ENCODE data around the gene ST8SIA1. TPM values are rescaled to one million over a fixed set of nuclear protein-coding genes. Genes with fewer than 3 reads are reported as not detected.
A peak's percentile ranks its signal among the peaks of the same experiment; 100 is the strongest.

ST8SIA1 gene
- total RNA-seq, 1 donor from 2014 or later = 1.3 TPM

DNA sequence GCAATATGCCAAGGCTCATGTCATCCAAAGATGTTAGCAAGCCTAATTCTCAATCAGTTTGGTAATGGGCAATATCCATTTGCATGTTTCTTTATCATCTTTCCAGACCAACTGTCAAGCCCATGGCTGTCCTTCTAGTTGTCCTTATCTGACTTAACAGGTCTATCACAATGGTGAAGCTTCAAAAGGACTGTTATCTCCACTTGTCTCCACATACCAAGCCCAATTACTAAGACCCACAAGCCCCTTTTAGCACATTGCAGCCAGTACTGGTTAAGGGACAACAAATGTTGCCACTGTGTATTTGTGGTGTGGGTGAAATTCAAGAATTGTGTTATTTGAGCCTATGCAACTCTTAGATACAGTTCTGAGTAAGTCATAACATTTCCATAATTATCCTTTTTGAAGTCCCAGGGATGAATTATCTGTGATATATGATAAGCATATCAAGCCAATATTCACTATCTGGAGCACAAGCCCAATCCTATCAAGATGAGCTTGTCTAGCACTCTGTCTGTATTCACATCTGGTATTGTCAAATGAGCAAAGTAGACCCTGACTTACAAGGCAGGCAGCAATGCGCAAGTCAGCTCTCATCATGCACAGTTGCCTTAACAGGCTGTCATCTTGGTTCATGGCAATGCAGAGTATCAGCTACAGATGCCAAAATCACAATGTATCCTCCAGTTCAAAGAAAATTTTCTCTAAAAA is 19.3 kb upstream of the ST8SIA1 start:
- no peaks in the 10 kb centered on the region for H3K4me1 Mint-ChIP-seq (ENCODE audit: low read depth)
- H3K9me3 Mint-ChIP-seq = no peaks in the 10 kb centered on the region
- no peak for DNase-seq (ENCODE audit: low spot score)
- H3K36me3 Mint-ChIP-seq (ENCODE audit: low read depth) = no peaks in the 10 kb centered on the region
- intact Hi-C loops (cut with micrococcal nuclease) = no loop called here
- H3K4me3 Mint-ChIP-seq (ENCODE audit: low read depth) = no peak overlapping the region
- no peak overlapping the region for H3K27ac Mint-ChIP-seq
- H3K27me3 Mint-ChIP-seq (ENCODE audit: low read depth) = peaks cover 6% of the 10 kb centered on the region

DNA sequence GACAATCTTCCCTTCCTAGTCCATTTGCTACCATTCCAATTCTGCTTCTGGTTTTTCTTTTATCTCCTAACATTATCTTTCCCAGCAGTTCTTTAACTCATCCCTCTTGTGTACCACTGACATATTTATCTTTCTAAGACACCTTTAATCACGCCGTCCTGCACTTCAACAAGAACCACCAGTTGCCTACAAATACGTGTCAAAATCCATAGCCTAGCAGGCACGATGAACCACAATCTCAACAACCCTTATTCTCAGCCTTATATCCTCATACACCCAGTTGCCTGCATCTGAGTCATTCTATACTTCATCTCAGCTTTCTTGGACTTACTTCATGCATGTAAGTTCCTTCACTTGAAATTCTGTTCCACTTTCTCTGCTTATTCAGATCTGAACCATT is 16.4 kb upstream of the ST8SIA1 start:
- DNase-seq (ENCODE audit: low spot score) = no peak
- no peak overlapping the region for H3K27ac Mint-ChIP-seq
- no peaks in the 10 kb centered on the region for H3K36me3 Mint-ChIP-seq (ENCODE audit: low read depth)
- H3K27me3 Mint-ChIP-seq (ENCODE audit: low read depth) = peaks cover 6% of the 10 kb centered on the region
- intact Hi-C loops (cut with micrococcal nuclease) = no loop called here
- no peak overlapping the region for H3K4me3 Mint-ChIP-seq (ENCODE audit: low read depth)
- no peaks in the 10 kb centered on the region for H3K9me3 Mint-ChIP-seq
- H3K4me1 Mint-ChIP-seq (ENCODE audit: low read depth) = no peaks in the 10 kb centered on the region

GRCh38 chr12:22348208-22348607 is 13.7 kb upstream of the ST8SIA1 start:
- intact Hi-C loops (cut with micrococcal nuclease) = no loop called here
- Mint-ChIP-seq H3K27ac (no peak overlapping the region), H3K36me3 (ENCODE audit: low read depth) (no peaks in the 10 kb centered on the region), H3K4me1 (ENCODE audit: low read depth) (no peaks in the 10 kb centered on the region), H3K4me3 (ENCODE audit: low read depth) (no peak overlapping the region), H3K9me3 (no peaks in the 10 kb centered on the region), H3K27me3 (ENCODE audit: low read depth) (peaks cover 6% of the 10 kb centered on the region)
- no peak for DNase-seq (ENCODE audit: low spot score)

GRCh38 chr12:22340143-22340542 is 5.6 kb upstream of the ST8SIA1 start:
- no peak for DNase-seq (ENCODE audit: low spot score)
- Mint-ChIP-seq H3K9me3 (peaks cover 3% of the 10 kb centered on the region), H3K36me3 (ENCODE audit: low read depth) (no peaks in the 10 kb centered on the region), H3K4me1 (ENCODE audit: low read depth) (peaks cover 3% of the 10 kb centered on the region), H3K27ac (no peak overlapping the region), H3K4me3 (ENCODE audit: low read depth) (no peak overlapping the region), H3K27me3 (ENCODE audit: low read depth) (peaks cover 26% of the 10 kb centered on the region)
- intact Hi-C loops (cut with micrococcal nuclease) = no loop called here

- Mint-ChIP-seq H3K27me3 (ENCODE audit: low read depth) (peaks cover 30% of the 10 kb centered on the region), H3K9me3 (peaks cover 3% of the 10 kb centered on the region), H3K4me3 (ENCODE audit: low read depth) (no peak overlapping the region), H3K36me3 (ENCODE audit: low read depth) (no peaks in the 10 kb centered on the region), H3K4me1 (ENCODE audit: low read depth) (peaks cover 3% of the 10 kb centered on the region), H3K27ac (no peak overlapping the region)
- intact Hi-C loops (cut with micrococcal nuclease) = loop anchor here (5.0 kb wide), 3 partner anchors 58 to 642 kb away; no protein-coding TSS in a partner anchor
- no peak for DNase-seq (ENCODE audit: low spot score)
These were observed 5.2 kb upstream of the ST8SIA1 start for GRCh38 chr12:22339691-22340090.

DNA sequence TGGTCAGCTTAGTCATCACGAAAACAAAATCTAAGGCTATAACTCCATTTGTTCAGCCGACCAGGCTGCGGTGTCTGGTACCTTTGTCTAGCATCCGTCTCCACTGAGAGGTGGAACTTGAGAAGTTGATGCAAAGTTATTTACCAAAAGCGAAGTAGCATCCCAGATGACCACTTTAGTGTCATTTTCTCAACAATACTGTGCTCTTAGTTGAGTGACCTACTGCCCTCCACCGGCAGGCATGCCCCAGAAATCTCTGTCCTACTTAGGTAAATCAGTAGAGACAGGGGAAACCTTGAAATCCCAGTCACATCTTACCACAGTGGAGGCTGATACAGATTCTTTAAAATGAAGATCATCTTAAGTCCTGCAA is 1.3 kb upstream of the ST8SIA1 start:
- Mint-ChIP-seq H3K4me3 (ENCODE audit: low read depth) (peak overlapping the region; percentile 83), H3K4me1 (ENCODE audit: low read depth) (peaks cover 11% of the 10 kb centered on the region), H3K36me3 (ENCODE audit: low read depth) (no peaks in the 10 kb centered on the region), H3K9me3 (no peaks in the 10 kb centered on the region), H3K27ac (no peak overlapping the region), H3K27me3 (ENCODE audit: low read depth) (peaks cover 52% of the 10 kb centered on the region)
- no peak for DNase-seq (ENCODE audit: low spot score)
- intact Hi-C loops (cut with micrococcal nuclease) = loop anchor here (2.0 to 5.0 kb wide), 5 partner anchors 62 to 638 kb away; partner anchors contain the start of gene CMAS

DNA sequence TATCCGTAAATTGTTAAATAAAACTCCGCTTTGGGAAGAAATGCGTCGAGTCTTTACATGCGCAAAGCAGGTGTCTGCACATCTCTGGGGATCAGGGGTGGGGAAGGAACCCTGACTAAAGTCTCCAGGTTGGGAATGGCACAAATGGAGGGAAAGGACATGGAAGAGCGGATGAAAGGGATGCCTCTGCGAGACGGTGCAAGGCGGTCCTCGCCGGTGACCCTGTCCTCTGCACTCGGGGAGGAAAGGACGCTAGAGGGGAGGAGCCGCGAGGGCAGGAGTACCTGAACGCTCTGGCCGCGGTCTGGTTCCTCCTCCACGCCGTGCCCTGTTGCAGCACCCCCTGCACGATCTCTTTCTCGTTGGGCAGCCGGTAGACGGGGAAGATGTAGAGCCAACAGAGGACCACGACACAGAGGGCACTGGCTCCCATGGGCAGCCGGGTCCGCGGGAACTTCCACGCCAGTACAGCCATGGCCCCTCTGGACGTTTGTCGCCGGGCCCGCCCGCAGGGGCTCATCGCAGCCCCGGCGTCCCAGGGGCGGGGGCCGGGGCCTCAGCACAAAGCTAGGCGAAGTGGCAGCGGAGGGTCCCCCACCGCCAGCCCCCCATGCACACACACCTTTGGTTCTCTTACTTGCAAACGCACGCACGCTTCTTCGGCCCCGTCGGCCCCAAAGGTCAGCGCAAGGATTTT is 646 bp downstream of the ST8SIA1 start:
- peaks cover 11% of the 10 kb centered on the region for H3K4me1 Mint-ChIP-seq (ENCODE audit: low read depth)
- DNase-seq (ENCODE audit: low spot score) = no peak
- no peaks in the 10 kb centered on the region for H3K36me3 Mint-ChIP-seq (ENCODE audit: low read depth)
- intact Hi-C loops (cut with micrococcal nuclease) = loop anchor here (2.0 kb wide), 2 partner anchors 233 to 287 kb away; partner anchors contain the start of gene CMAS
- no peak overlapping the region for H3K27ac Mint-ChIP-seq
- no peaks in the 10 kb centered on the region for H3K9me3 Mint-ChIP-seq
- peak overlapping the region; percentile 79 for H3K4me3 Mint-ChIP-seq (ENCODE audit: low read depth)
- H3K27me3 Mint-ChIP-seq (ENCODE audit: low read depth) = peaks cover 59% of the 10 kb centered on the region

DNA sequence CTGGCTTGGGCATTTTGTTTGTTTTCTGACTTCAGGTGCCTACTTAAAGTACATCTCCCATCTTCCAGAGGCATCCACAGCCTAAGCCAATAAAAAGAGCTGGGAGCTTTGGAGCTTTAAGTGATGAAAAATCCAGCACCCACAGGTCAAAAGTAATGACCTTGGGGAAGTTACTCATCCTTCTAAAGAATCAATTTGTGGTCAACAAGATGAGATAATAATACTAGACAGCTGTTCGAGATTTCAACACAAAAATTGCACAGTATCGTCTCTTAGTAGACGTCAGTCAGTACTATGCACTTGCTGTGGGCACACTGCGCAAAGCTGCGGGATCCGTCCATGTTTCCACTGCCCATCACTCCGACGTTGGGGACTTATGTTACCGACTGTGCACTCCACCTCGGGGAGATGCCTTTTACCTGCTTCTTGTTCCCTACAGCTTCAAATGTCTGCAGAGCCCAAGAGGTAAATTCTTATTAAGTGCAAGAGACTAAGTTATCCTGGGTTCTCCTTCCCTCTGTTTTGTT is 1.3 kb downstream of the ST8SIA1 start:
- H3K4me3 Mint-ChIP-seq (ENCODE audit: low read depth) = peak overlapping the region; percentile 79
- intact Hi-C loops (cut with micrococcal nuclease) = no loop called here
- H3K36me3 Mint-ChIP-seq (ENCODE audit: low read depth) = no peaks in the 10 kb centered on the region
- DNase-seq (ENCODE audit: low spot score) = no peak
- H3K4me1 Mint-ChIP-seq (ENCODE audit: low read depth) = peaks cover 11% of the 10 kb centered on the region
- peaks cover 57% of the 10 kb centered on the region for H3K27me3 Mint-ChIP-seq (ENCODE audit: low read depth)
- H3K9me3 Mint-ChIP-seq = no peaks in the 10 kb centered on the region
- H3K27ac Mint-ChIP-seq = no peak overlapping the region

DNA sequence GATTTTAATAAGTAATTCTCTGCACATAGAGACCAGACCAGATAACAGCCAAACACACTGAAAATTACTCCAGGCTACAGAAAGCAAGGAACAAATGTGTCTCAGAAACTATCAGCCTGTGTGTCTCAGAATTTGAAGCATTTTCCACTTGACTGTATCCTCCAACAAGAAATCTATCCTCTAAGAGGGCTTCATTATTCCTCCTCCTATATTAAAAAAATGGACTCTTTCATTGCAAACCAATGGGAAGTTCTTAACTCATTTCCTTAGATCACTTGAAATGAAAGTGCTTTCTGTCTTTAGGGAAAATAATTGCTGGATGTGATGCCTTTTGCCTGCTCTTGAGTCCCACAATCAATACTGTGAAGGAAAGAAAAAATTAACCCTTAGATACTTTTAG is 2.3 kb downstream of the ST8SIA1 start:
- no peak for DNase-seq (ENCODE audit: low spot score)
- Mint-ChIP-seq H3K36me3 (ENCODE audit: low read depth) (no peaks in the 10 kb centered on the region), H3K4me3 (ENCODE audit: low read depth) (no peak overlapping the region), H3K27me3 (ENCODE audit: low read depth) (peaks cover 56% of the 10 kb centered on the region), H3K9me3 (no peaks in the 10 kb centered on the region), H3K4me1 (ENCODE audit: low read depth) (peaks cover 11% of the 10 kb centered on the region), H3K27ac (no peak overlapping the region)
- intact Hi-C loops (cut with micrococcal nuclease) = no loop called here

GRCh38 chr12:22329621-22330020 is 4.9 kb downstream of the ST8SIA1 start:
- DNase-seq (ENCODE audit: low spot score) = no peak
- Mint-ChIP-seq H3K27me3 (ENCODE audit: low read depth) (peaks cover 38% of the 10 kb centered on the region), H3K9me3 (no peaks in the 10 kb centered on the region), H3K27ac (no peak overlapping the region), H3K4me1 (ENCODE audit: low read depth) (peaks cover 8% of the 10 kb centered on the region), H3K36me3 (ENCODE audit: low read depth) (no peaks in the 10 kb centered on the region), H3K4me3 (ENCODE audit: low read depth) (no peak overlapping the region)
- intact Hi-C loops (cut with micrococcal nuclease) = no loop called here

GRCh38 chr12:22325218-22325617 is 9.3 kb downstream of the ST8SIA1 start:
- no peaks in the 10 kb centered on the region for H3K36me3 Mint-ChIP-seq (ENCODE audit: low read depth)
- H3K9me3 Mint-ChIP-seq = no peaks in the 10 kb centered on the region
- no peak overlapping the region for H3K4me3 Mint-ChIP-seq (ENCODE audit: low read depth)
- H3K27ac Mint-ChIP-seq = no peak overlapping the region
- peaks cover 1% of the 10 kb centered on the region for H3K4me1 Mint-ChIP-seq (ENCODE audit: low read depth)
- intact Hi-C loops (cut with micrococcal nuclease) = no loop called here
- DNase-seq (ENCODE audit: low spot score) = no peak
- peaks cover 12% of the 10 kb centered on the region for H3K27me3 Mint-ChIP-seq (ENCODE audit: low read depth)

- Mint-ChIP-seq H3K4me3 (ENCODE audit: low read depth) (no peak overlapping the region), H3K4me1 (ENCODE audit: low read depth) (peaks cover 1% of the 10 kb centered on the region), H3K9me3 (no peaks in the 10 kb centered on the region), H3K36me3 (ENCODE audit: low read depth) (no peaks in the 10 kb centered on the region), H3K27ac (no peak overlapping the region), H3K27me3 (ENCODE audit: low read depth) (peaks cover 3% of the 10 kb centered on the region)
- intact Hi-C loops (cut with micrococcal nuclease) = no loop called here
- DNase-seq (ENCODE audit: low spot score) = no peak
These were observed 12.4 kb downstream of the ST8SIA1 start for GRCh38 chr12:22322091-22322490.

DNA sequence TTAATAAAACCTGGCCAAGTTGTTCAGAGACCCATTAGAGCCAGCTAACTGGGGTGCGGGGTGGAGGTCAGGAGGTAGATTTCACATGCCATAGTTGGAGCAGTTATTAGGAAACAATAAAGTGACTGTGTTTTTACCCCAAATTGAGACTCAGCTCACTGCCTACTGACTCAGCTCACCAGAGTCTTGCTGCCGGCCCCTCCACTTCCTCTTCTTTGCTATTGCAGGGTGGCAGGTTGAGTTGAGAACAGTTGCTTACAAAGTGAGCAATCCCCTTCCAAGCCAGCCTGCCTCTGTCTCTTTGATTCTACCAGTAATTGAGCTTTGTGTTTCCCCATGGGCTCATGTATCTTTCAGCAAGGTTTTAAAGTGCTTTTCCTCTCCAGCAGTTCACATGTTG is 12.9 kb downstream of the ST8SIA1 start:
- Mint-ChIP-seq H3K27ac (no peak overlapping the region), H3K27me3 (ENCODE audit: low read depth) (no peaks in the 10 kb centered on the region), H3K4me1 (ENCODE audit: low read depth) (peaks cover 1% of the 10 kb centered on the region), H3K9me3 (no peaks in the 10 kb centered on the region), H3K36me3 (ENCODE audit: low read depth) (no peaks in the 10 kb centered on the region), H3K4me3 (ENCODE audit: low read depth) (no peak overlapping the region)
- intact Hi-C loops (cut with micrococcal nuclease) = no loop called here
- DNase-seq (ENCODE audit: low spot score) = no peak
